CD4-positive, alpha-beta memory T cell (primary cell): ENCODE results near the gene KLK2. TPM values are rescaled to one million over a fixed set of nuclear protein-coding genes. Genes with fewer than 3 reads are reported as not detected.
A peak's percentile ranks its signal among the peaks of the same experiment; 100 is the strongest.

Experiments used
- CTCF ChIA-PET: fragments of 350-600 bp; sonication (Branson Sonifier 250); formaldehyde crosslinking; loops from one replicate; lab custom pipeline; 2021; ENCODE audit warnings: inconsistent platforms; ENCODE audit not compliant: partially characterized antibody; lab: Charles Lee
- POLR2A ChIA-PET: fragments of 350-600 bp; sonication (Branson Sonifier 250); formaldehyde crosslinking; loops from one replicate; lab custom pipeline; 2021; ENCODE audit not compliant: partially characterized antibody; lab: Charles Lee
- DNase-seq, 5 donors: peaks; one replicate each; pipeline versions ENCODE4 v3.0.0 to v3.0.0-alpha.2; 2020 to 2022; ENCODE audit warnings: mixed read lengths in 1 of 5
- H3K27ac ChIP-seq: one replicate; pipeline ENCODE4 v1.7.0; 2013; ENCODE audit warnings: low read depth, low read length
- H3K27me3 ChIP-seq: 2 replicates; pipeline ENCODE4 v1.7.0; 2013; ENCODE audit warnings: mild to moderate bottlenecking, low read length, moderate library complexity; ENCODE audit not compliant: insufficient read depth
- H3K36me3 ChIP-seq: 2 replicates; pipeline ENCODE4 v1.7.0; 2013; ENCODE audit warnings: mild to moderate bottlenecking, low read length, moderate library complexity; ENCODE audit not compliant: insufficient read depth
- H3K4me1 ChIP-seq: 2 replicates; pipeline ENCODE4 v1.7.0; 2013; ENCODE audit warnings: mild to moderate bottlenecking, low read length, moderate library complexity; ENCODE audit not compliant: insufficient read depth
- H3K4me3 ChIP-seq, 2 donors: one replicate each; pipeline ENCODE4 v1.7.0; 2013; ENCODE audit warnings: low read length in 2 of 2, mild to moderate bottlenecking in 1 of 2
- H3K9me3 ChIP-seq, 2 donors: one replicate each; pipeline ENCODE4 v1.7.0; 2013; ENCODE audit warnings: low read length in 2 of 2, control low read depth in 1 of 2; ENCODE audit not compliant: control insufficient read depth in 1 of 2
- H3K27ac Mint-ChIP-seq, 7 donors: one replicate each; pipeline ENCODE4 v1.8.0; 2020 to 2021; ENCODE audit warnings: mixed read lengths in 7 of 7, mild to moderate bottlenecking in 6 of 7, inconsistent platforms in 3 of 7, moderate library complexity in 3 of 7
- H3K27me3 Mint-ChIP-seq, 2 donors: one replicate each; pipeline ENCODE4 v1.8.0; 2020 to 2021; ENCODE audit warnings: mixed read lengths in 2 of 2
- H3K36me3 Mint-ChIP-seq, 2 donors: one replicate each; pipeline ENCODE4 v1.8.0; 2020 to 2021; ENCODE audit warnings: mixed read lengths in 2 of 2, inconsistent platforms in 1 of 2, mild to moderate bottlenecking in 1 of 2
- H3K4me1 Mint-ChIP-seq, 4 donors: one replicate each; pipeline ENCODE4 v1.8.0; 2020 to 2021; ENCODE audit warnings: mixed read lengths in 4 of 4, mild to moderate bottlenecking in 1 of 4
- H3K4me3 Mint-ChIP-seq, 8 donors: one replicate each; pipeline ENCODE4 v1.8.0; 2020 to 2021; ENCODE audit warnings: mixed read lengths in 8 of 8, mild to moderate bottlenecking in 7 of 8, moderate library complexity in 6 of 8, inconsistent platforms in 3 of 8
- H3K9me3 Mint-ChIP-seq, 8 donors: one replicate each; pipeline ENCODE4 v1.8.0; 2020 to 2021; ENCODE audit warnings: mixed read lengths in 8 of 8, mild to moderate bottlenecking in 5 of 8, inconsistent platforms in 3 of 8, moderate library complexity in 1 of 8
- intact Hi-C: fragments of 100-400 bp; cut with micrococcal nuclease; formaldehyde crosslinking; loops from one replicate; pipeline ENCODE4 v1.15.1; 2023
- polyA plus RNA-seq, 2 donors: library from polyadenylated mRNA; unstranded; fragments of 300-500 nt; fragmentation: Illumina TruSeq; gene quantifications; one replicate each; pipeline ENCODE4 v1.2.3, GENCODE V29; 2021
- total RNA-seq, 2 experiments: library from RNA; stranded (reverse); gene quantifications; one replicate each; pipeline ENCODE4 v1.2.3, GENCODE V29; 2021

The KLK2 gene
- total and polyA plus RNA-seq, 4 experiments from 2014 or later = not detected

GRCh38 chr19:50906217-50906616, 33.0 kb downstream of the KLK2 start:
- H3K36me3 Mint-ChIP-seq = no peaks in the 10 kb centered on the region
- Histone ChIP-seq H3K9me3 (no peaks in the 10 kb centered on the region), H3K27ac (no peak overlapping the region), H3K36me3 (no peaks in the 10 kb centered on the region), H3K27me3 (peaks cover 11% of the 10 kb centered on the region), H3K4me3 (no peak overlapping the region), H3K4me1 (peaks cover 6% of the 10 kb centered on the region)
- CTCF ChIA-PET = interaction anchor here (1.3 kb wide), 1 partner anchor 18 kb away, joined by 5 read pairs; no protein-coding TSS in a partner anchor
- no peak overlapping the region for H3K4me3 Mint-ChIP-seq
- H3K27me3 Mint-ChIP-seq = peaks cover 39 to 53% of the 10 kb centered on the region in 2 donors
- H3K9me3 Mint-ChIP-seq = no peaks in the 10 kb centered on the region
- DNase-seq = peak in 2 of 5 donors; percentile 5 to 6
- intact Hi-C loops = no loop called here
- H3K4me1 Mint-ChIP-seq = peaks cover 0 to 12% (median 2%) of the 10 kb centered on the region in 4 donors
- no peak overlapping the region for H3K27ac Mint-ChIP-seq
- POLR2A ChIA-PET = no interaction called here

- H3K36me3 Mint-ChIP-seq = no peaks in the 10 kb centered on the region
- ChIA-PET CTCF (interaction anchor here (1.9 kb wide), 1 partner anchor 14 kb away, joined by 5 read pairs; no protein-coding TSS in a partner anchor), POLR2A (no interaction called here)
- H3K4me3 Mint-ChIP-seq = peak overlapping the region in 1 of 8 donors; percentile 50
- Histone ChIP-seq H3K27me3 (peaks cover 11% of the 10 kb centered on the region), H3K4me1 (peaks cover 6% of the 10 kb centered on the region), H3K27ac (no peak overlapping the region), H3K4me3 (no peak overlapping the region), H3K36me3 (no peaks in the 10 kb centered on the region), H3K9me3 (no peaks in the 10 kb centered on the region)
- peaks cover 48 to 55% of the 10 kb centered on the region in 2 donors for H3K27me3 Mint-ChIP-seq
- no peak for DNase-seq
- no peaks in the 10 kb centered on the region for H3K9me3 Mint-ChIP-seq
- no peak overlapping the region for H3K27ac Mint-ChIP-seq
- intact Hi-C loops = no loop called here
- peaks cover 0 to 12% (median 3%) of the 10 kb centered on the region in 4 donors for H3K4me1 Mint-ChIP-seq
Measured at GRCh38 chr19:50908336-50908735, 35.1 kb downstream of the KLK2 start.

- no peak overlapping the region for H3K4me3 ChIP-seq
- CTCF ChIA-PET = interaction anchor here (1.9 kb wide), 1 partner anchor 13 kb away, joined by 5 read pairs; no protein-coding TSS in a partner anchor
- H3K4me1 ChIP-seq = peaks cover 6% of the 10 kb centered on the region
- H3K27me3 ChIP-seq = peaks cover 11% of the 10 kb centered on the region
- intact Hi-C loops = no loop called here
- H3K4me1 Mint-ChIP-seq = peaks cover 0 to 12% (median 3%) of the 10 kb centered on the region in 4 donors
- no peaks in the 10 kb centered on the region for H3K36me3 ChIP-seq
- no peak for DNase-seq
- no peaks in the 10 kb centered on the region for H3K9me3 ChIP-seq
- peaks cover 46 to 55% of the 10 kb centered on the region in 2 donors for H3K27me3 Mint-ChIP-seq
- no peak overlapping the region for H3K27ac Mint-ChIP-seq
- no peak overlapping the region for H3K27ac ChIP-seq
- POLR2A ChIA-PET = no interaction called here
- H3K9me3 Mint-ChIP-seq = no peaks in the 10 kb centered on the region
- H3K4me3 Mint-ChIP-seq = peak overlapping the region in 5 of 8 donors; percentile 15 to 61 (median 50)
- H3K36me3 Mint-ChIP-seq = no peaks in the 10 kb centered on the region
Measured at GRCh38 chr19:50909240-50910070, 36.2 kb downstream of the KLK2 start.

GRCh38 chr19:50910722-50911121, 37.5 kb downstream of the KLK2 start:
- CTCF ChIA-PET = no interaction called here
- no peaks in the 10 kb centered on the region for H3K9me3 Mint-ChIP-seq
- no peaks in the 10 kb centered on the region for H3K36me3 Mint-ChIP-seq
- H3K27me3 ChIP-seq = peaks cover 11% of the 10 kb centered on the region
- no peaks in the 10 kb centered on the region for H3K9me3 ChIP-seq
- H3K36me3 ChIP-seq = no peaks in the 10 kb centered on the region
- H3K27me3 Mint-ChIP-seq = peaks cover 45 to 50% of the 10 kb centered on the region in 2 donors
- H3K27ac Mint-ChIP-seq = peak overlapping the region in 1 of 7 donors; percentile 10
- peaks cover 6% of the 10 kb centered on the region for H3K4me1 ChIP-seq
- H3K27ac ChIP-seq = no peak overlapping the region
- intact Hi-C loops = no loop called here
- H3K4me1 Mint-ChIP-seq = peaks cover 0 to 12% (median 3%) of the 10 kb centered on the region in 4 donors
- no peak for DNase-seq
- no peak overlapping the region for H3K4me3 Mint-ChIP-seq
- no peak overlapping the region for H3K4me3 ChIP-seq
- POLR2A ChIA-PET = no interaction called here

DNA sequence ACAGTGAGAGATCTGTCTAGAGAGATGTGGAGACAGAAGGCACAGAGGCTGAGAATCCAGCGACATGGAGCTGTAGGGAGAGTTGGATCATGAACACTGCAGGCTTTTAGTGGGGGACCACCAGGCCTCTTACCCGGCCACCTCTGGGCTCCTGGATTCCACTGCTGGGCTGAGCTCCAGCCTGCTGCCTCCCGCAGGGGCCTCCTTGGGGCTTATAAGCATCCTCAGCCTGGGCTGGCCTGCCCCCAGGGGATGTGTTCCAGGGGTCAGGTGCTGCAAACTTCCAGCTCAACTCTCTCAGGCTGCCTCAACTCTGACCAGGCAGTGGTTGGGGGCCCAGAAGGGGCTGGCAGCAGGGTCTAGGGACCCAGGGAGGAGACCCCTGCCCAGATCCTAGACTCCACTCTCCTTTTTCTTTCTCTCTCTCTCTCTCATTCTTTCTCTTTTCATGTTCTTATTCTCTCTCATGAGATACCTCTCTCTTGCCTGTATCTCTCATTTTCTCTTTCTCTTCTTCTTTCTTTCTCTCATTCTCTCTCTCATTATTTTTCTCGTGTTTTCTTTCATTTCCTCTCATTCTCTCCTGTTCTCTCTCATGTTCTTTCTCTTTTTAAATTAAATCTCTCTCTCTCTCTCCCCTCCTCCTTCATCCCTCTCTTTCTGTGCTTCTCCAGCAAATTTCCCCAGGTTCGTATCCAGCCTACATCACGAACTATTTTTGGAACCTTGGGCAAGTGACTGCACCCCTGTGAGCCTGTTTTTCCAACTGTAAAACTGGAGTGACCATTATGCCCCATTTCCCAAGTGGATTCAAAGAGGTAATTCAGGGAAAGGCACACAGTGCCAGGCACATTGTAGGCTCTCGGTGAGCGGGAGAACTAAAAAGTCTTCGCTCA, 38.2 kb downstream of the KLK2 start, which contains the start of gene KLK4:
TSS of gene KLK4 (minus strand) at position 190 of the 896 bp plus-strand sequence. CDS start 657 bp downstream, outside the sequence.
- Histone ChIP-seq H3K27ac (no peak within 1 kb of the TSS), H3K36me3 (no peaks in the 10 kb centered on the region), H3K27me3 (peaks cover 11% of the 10 kb centered on the region), H3K4me3 (no peak within 1 kb of the TSS), H3K4me1 (peaks cover 6% of the 10 kb centered on the region), H3K9me3 (no peaks in the 10 kb centered on the region)
- Mint-ChIP-seq H3K27me3 (peaks cover 40 to 48% of the 10 kb centered on the region in 2 donors), H3K27ac (peak within 1 kb of the TSS in 1 of 7 donors; percentile 10), H3K9me3 (no peaks in the 10 kb centered on the region), H3K36me3 (no peaks in the 10 kb centered on the region), H3K4me3 (peak within 1 kb of the TSS in 1 of 8 donors; percentile 19), H3K4me1 (peaks cover 0 to 12% (median 3%) of the 10 kb centered on the region in 4 donors)
- ChIA-PET CTCF (interaction anchor here (0.9 kb wide), 1 partner anchor 11 kb away, joined by 3 read pairs; no protein-coding TSS in a partner anchor), POLR2A (no interaction called here)
- no peak for DNase-seq
- intact Hi-C loops = no loop called here

DNA sequence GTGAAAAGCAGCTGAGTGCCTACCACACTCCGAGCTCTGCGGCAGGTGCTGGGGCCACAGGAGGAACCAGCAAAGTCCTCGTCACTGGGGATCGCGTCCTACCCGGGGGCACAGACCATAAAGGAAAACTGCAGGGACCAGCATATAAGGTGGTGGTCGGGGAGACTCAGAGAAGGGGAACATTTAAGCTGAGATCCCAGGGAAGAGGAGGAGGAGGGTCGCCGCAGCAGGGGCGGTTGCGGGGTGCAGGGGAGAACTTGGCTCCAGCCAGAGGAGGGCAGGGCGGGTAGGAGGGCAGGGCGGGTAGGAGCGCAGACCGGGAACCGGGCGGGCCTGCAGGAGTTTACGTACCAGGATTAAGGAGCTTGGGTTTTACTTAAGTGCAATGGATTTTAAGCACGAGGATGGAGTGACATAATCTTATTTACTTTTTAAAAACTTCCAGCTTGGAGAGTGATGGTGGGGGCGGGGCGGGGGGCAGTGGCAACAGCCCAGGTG, 38.9 kb downstream of the KLK2 start:
- H3K9me3 ChIP-seq = no peaks in the 10 kb centered on the region
- peaks cover 44 to 46% of the 10 kb centered on the region in 2 donors for H3K27me3 Mint-ChIP-seq
- no peak overlapping the region for H3K27ac Mint-ChIP-seq
- no peaks in the 10 kb centered on the region for H3K36me3 Mint-ChIP-seq
- intact Hi-C loops = no loop called here
- H3K9me3 Mint-ChIP-seq = no peaks in the 10 kb centered on the region
- H3K4me1 Mint-ChIP-seq = peaks cover 0 to 12% (median 3%) of the 10 kb centered on the region in 4 donors
- no peak for DNase-seq
- no peaks in the 10 kb centered on the region for H3K36me3 ChIP-seq
- H3K27ac ChIP-seq = no peak overlapping the region
- no peak overlapping the region for H3K4me3 Mint-ChIP-seq
- H3K4me3 ChIP-seq = no peak overlapping the region
- ChIA-PET CTCF (interaction anchor here (0.9 kb wide), 1 partner anchor 10 kb away, joined by 3 read pairs; no protein-coding TSS in a partner anchor), POLR2A (no interaction called here)
- H3K27me3 ChIP-seq = peaks cover 11% of the 10 kb centered on the region
- peaks cover 6% of the 10 kb centered on the region for H3K4me1 ChIP-seq
